Fibroblast of lung (primary cell): ENCODE data around the gene ZNRD2. TPM values are rescaled to one million over a fixed set of nuclear protein-coding genes. Genes with fewer than 3 reads are reported as not detected.

Source experiments
- DNase-seq, 2 donors: peaks; one replicate each; pipeline versions ENCODE4 v3.0.0 to v3.0.0-alpha.2; 2010; ENCODE audit warnings: low read depth in 2 of 2
- H2AFZ ChIP-seq: 2 replicates; pipeline ENCODE4 v1.5.1; 2012; ENCODE audit warnings: low read length, control low read depth, inconsistent platforms
- H3K27ac ChIP-seq: 2 replicates; pipeline ENCODE4 v1.5.1; 2011; ENCODE audit warnings: low read length, control low read depth; ENCODE audit not compliant: insufficient read depth
- H3K27me3 ChIP-seq: 2 replicates; pipeline ENCODE4 v1.5.1; 2011; ENCODE audit warnings: mild to moderate bottlenecking, low read length; ENCODE audit not compliant: control insufficient read depth, insufficient read depth
- H3K36me3 ChIP-seq: 2 replicates; pipeline ENCODE4 v1.5.1; 2011; ENCODE audit warnings: low read length; ENCODE audit not compliant: control insufficient read depth, insufficient read depth
- H3K4me1 ChIP-seq: 2 replicates; pipeline ENCODE4 v1.5.1; 2011; ENCODE audit warnings: low read length; ENCODE audit not compliant: control insufficient read depth, insufficient read depth; ENCODE audit errors: extremely low read depth
- H3K4me2 ChIP-seq: 2 replicates; pipeline ENCODE4 v1.5.1; 2011; ENCODE audit warnings: low read length, control low read depth; ENCODE audit not compliant: insufficient read depth; ENCODE audit errors: extremely low read depth
- H3K4me3 ChIP-seq, 4 experiments: fragments of 200-600 bp in 1 of 4; sonication (generic) in 1 of 4; replicated peaks in 1 of 4; 2 replicates each; pipeline ENCODE4 v1.5.1; 2011 to 2016; ENCODE audit warnings: low read length in 4 of 4, low read depth in 3 of 4, mild to moderate bottlenecking in 3 of 4, control low read depth in 2 of 4, inconsistent platforms in 1 of 4, mixed read lengths in 1 of 4; ENCODE audit not compliant: insufficient read depth in 1 of 4; ENCODE audit errors: control extremely low read depth in 1 of 4
- H3K79me2 ChIP-seq: 2 replicates; pipeline ENCODE4 v1.5.1; 2012; ENCODE audit warnings: mild to moderate bottlenecking, low read length, inconsistent platforms; ENCODE audit not compliant: control insufficient read depth, insufficient read depth
- H3K9ac ChIP-seq: 2 replicates; pipeline ENCODE4 v1.5.1; 2011; ENCODE audit warnings: mild to moderate bottlenecking, low read length, control low read depth; ENCODE audit not compliant: insufficient read depth
- H3K9me3 ChIP-seq: 2 replicates; pipeline ENCODE4 v1.5.1; 2012; ENCODE audit warnings: low read depth, low read length; ENCODE audit not compliant: control insufficient read depth, insufficient read depth
- H4K20me1 ChIP-seq: 2 replicates; pipeline ENCODE4 v1.5.1; 2011; ENCODE audit warnings: low read length; ENCODE audit not compliant: control insufficient read depth, insufficient read depth; ENCODE audit errors: extremely low read depth
- EZH2 ChIP-seq: IDR thresholded peaks from 2 replicates; pipeline ENCODE4 v1.5.1; 2012; ENCODE audit warnings: low read length, control low read depth, mild to moderate bottlenecking; ENCODE audit errors: missing control alignments
- polyA plus RNA-seq, 2 donors: library from polyadenylated mRNA; depleted of rRNA in 1 of 2; stranded (reverse) in 1 of 2; unstranded in 1 of 2; fragments of >200 nt; gene quantifications; 2 replicates each; pipeline ENCODE4 v1.2.1, GENCODE V29; 2011 to 2012; ENCODE audit warnings: missing spikeins in 1 of 2
- total RNA-seq: library from RNA; depleted of rRNA; stranded (reverse); fragments of >200 nt; gene quantifications from 2 replicates; pipeline ENCODE4 v1.2.1, GENCODE V29; 2014
- TF ChIP-seq, protein P1 (sequence below), 2 donors: IDR thresholded peaks in 1 of 2; conservative IDR thresholded peaks in 1 of 2; 1 replicate in 1 of 2; 2 replicates in 1 of 2; pipeline ENCODE4 v1.5.1; 2011 to 2012; ENCODE audit warnings: low read length in 2 of 2, control low read depth in 1 of 2, inconsistent platforms in 1 of 2, low read depth in 1 of 2, mild to moderate bottlenecking in 1 of 2

The ZNRD2 gene
- total and polyA plus RNA-seq, 2 donors (not counting 1 experiment from before 2014, with no cell fraction given), result 20.8 to 25.8 TPM

DNA sequence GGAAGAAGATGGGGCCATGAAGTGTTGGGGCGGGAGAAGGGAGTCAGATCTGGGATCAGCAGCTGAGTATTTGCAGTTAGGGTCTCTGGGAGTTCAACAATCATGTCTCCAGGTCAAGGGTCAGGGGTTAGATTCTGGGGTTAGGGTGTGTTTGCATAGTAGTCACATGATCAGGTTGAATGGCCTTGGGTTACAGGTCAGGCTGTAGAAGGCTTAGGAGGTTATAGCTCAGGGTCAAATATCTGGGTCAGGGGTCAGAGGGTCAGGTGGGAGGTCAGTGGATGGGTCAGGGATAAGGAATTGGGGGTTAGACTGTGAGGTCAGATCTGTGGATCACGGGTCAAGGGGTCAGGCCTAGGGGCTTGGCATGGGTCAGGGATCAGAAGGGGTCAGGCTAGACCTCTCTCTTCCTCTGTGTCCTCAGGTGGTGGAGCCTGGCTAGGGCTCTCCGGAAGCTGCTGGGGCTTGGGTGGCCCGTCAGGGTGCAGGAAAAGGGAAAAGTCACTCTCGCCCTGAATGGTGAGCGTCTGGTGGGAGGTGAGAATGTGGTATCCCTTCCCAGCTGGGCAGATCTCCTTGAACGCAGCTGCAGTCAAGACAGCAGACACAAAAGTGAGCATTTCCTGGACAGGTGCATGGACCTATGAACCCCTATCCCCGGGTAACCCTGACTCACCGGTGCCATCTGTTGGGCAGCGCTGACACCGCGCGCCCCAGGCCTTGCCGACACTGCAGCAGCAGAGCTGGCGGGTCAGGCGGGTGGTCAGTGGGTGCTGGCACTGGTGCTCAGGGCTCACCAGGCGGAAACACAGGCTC, 18.5 kb upstream of the ZNRD2 start:
- Histone ChIP-seq H3K9ac (no peak overlapping the region), H3K4me3 (no peak overlapping the region), H3K4me2 (no peak overlapping the region), H3K27me3 (no peaks in the 10 kb centered on the region), H3K79me2 (peaks cover 8% of the 10 kb centered on the region), H4K20me1 (no peaks in the 10 kb centered on the region), H3K36me3 (peaks cover 13% of the 10 kb centered on the region), H3K27ac (no peak overlapping the region), H3K9me3 (no peaks in the 10 kb centered on the region), H2AFZ (no peak overlapping the region), H3K4me1 (peaks cover 21% of the 10 kb centered on the region)
- TF ChIP-seq EZH2, result no peak
- TF ChIP-seq, protein P1, sequence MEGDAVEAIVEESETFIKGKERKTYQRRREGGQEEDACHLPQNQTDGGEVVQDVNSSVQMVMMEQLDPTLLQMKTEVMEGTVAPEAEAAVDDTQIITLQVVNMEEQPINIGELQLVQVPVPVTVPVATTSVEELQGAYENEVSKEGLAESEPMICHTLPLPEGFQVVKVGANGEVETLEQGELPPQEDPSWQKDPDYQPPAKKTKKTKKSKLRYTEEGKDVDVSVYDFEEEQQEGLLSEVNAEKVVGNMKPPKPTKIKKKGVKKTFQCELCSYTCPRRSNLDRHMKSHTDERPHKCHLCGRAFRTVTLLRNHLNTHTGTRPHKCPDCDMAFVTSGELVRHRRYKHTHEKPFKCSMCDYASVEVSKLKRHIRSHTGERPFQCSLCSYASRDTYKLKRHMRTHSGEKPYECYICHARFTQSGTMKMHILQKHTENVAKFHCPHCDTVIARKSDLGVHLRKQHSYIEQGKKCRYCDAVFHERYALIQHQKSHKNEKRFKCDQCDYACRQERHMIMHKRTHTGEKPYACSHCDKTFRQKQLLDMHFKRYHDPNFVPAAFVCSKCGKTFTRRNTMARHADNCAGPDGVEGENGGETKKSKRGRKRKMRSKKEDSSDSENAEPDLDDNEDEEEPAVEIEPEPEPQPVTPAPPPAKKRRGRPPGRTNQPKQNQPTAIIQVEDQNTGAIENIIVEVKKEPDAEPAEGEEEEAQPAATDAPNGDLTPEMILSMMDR (conservative IDR thresholded peaks at IDR 0.05 in 1 of 2, IDR thresholded peaks at IDR 0.05 in 1 of 2; ENCODE audit: low read depth in 1 of 2, low read length in 2 of 2), result peak; percentile 27 to 37
- DNase-seq, result peak in 1 of 2 donors; percentile 23

DNA sequence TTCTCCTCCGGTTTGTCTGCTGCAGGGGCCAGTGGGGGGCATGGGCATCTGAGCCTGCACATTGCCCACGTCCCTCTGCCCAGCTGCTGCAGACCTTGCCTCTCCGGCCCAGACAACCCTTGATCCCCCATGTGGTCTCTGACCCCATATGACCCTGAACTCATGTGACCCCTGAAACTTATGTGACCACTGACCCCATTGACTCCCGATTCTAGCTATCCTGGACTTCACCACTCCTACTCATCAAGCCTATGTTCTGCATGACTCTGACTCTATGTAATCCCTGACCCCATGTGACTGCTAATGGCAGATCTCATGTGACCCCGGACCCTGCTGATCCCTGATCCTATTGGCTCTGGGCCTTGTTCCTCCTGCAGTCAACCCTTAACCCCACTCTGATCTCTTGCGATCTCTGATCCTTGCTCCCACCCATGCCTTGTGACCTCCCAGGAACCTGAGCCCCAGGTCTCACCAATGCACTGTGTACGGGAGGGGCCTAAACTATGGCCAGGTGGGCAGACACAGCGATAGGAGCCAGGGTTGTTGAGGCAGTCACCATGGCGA, 17.8 kb upstream of the ZNRD2 start:
- H3K27ac ChIP-seq, result no peak overlapping the region
- no peak overlapping the region for H2AFZ ChIP-seq
- no peak overlapping the region for H3K4me3 ChIP-seq
- H3K27me3 ChIP-seq, result no peaks in the 10 kb centered on the region
- no peaks in the 10 kb centered on the region for H4K20me1 ChIP-seq
- H3K4me1 ChIP-seq, result peaks cover 21% of the 10 kb centered on the region
- H3K4me2 ChIP-seq, result no peak overlapping the region
- H3K79me2 ChIP-seq, result peaks cover 14% of the 10 kb centered on the region
- peaks cover 12% of the 10 kb centered on the region for H3K36me3 ChIP-seq
- no peaks in the 10 kb centered on the region for H3K9me3 ChIP-seq
- DNase-seq, result no peak
- no peak for TF ChIP-seq EZH2
- TF ChIP-seq, protein P1 (conservative IDR thresholded peaks at IDR 0.05 in 1 of 2, IDR thresholded peaks at IDR 0.05 in 1 of 2; ENCODE audit: low read depth in 1 of 2, low read length in 2 of 2), result no peak
- no peak overlapping the region for H3K9ac ChIP-seq

DNA sequence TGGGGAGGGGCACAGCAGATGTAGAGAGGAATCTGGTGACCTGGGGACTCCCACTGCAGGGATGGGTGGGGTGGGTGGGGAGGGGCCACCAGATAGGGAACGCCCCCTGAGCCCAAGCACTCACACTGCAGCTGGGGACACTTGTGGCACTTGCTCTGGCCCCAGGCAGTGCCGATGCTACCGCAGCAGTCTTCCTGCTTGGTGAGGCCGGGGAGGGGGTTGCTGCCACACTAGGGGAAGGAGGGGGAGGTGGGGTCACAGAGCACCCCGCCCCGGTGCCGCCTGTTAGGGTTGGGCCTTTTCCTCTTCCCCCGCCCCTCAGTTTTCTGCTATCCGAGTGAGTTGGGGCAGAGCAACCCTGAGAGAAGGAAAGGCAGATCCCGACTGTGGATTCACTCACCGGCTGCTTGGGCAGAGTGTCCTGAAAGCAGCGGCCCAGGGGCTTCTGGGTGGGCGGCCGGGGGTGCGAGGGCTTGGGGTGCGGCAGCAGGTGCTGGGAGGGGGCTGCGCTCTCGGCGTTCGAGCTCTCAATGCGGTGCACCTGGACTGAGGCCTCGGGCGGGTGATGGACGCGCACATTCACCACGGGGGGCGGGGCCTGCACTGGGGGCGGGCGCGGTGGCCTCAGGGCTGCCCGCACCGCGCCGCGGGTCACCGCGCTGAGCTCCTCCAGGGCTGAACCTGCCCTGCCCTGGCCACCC, 16.8 kb upstream of the ZNRD2 start:
- TF ChIP-seq, protein P1 (conservative IDR thresholded peaks at IDR 0.05 in 1 of 2, IDR thresholded peaks at IDR 0.05 in 1 of 2; ENCODE audit: low read depth in 1 of 2, low read length in 2 of 2), result no peak
- no peak for TF ChIP-seq EZH2
- H3K36me3 ChIP-seq, result peaks cover 10% of the 10 kb centered on the region
- peaks cover 15% of the 10 kb centered on the region for H3K79me2 ChIP-seq
- no peak overlapping the region for H2AFZ ChIP-seq
- H3K27me3 ChIP-seq, result no peaks in the 10 kb centered on the region
- no peak overlapping the region for H3K4me2 ChIP-seq
- H3K9me3 ChIP-seq, result no peaks in the 10 kb centered on the region
- H3K4me3 ChIP-seq, result no peak overlapping the region
- no peak for DNase-seq
- H4K20me1 ChIP-seq, result no peaks in the 10 kb centered on the region
- no peak overlapping the region for H3K9ac ChIP-seq
- H3K4me1 ChIP-seq, result peaks cover 21% of the 10 kb centered on the region
- H3K27ac ChIP-seq, result no peak overlapping the region
